GM12878 (cell line): ENCODE results near the gene CELSR1. TPM values are rescaled to one million over a fixed set of nuclear protein-coding genes. Genes with fewer than 3 reads are reported as not detected.

Experiments used
- ATAC-seq: fragments of 200-7000 bp; cut with Tn5 transposase; 3 replicates; pipeline ENCODE4 v1.9.1; 2020; ENCODE audit warnings: mild to moderate bottlenecking, moderate library complexity
- BruUV-seq: library from RNA; stranded (reverse); fragments of 400-500 nt; replicated peaks from 2 replicates; lab custom pipeline; 2021; lab: Mats Ljungman, UMichigan
- CTCF ChIA-PET: fragments of 300-600 bp; sonication (Branson Sonifier 250); formaldehyde crosslinking; extraction: SDS; loops from one replicate; lab custom pipeline; 2021; ENCODE audit warnings: inconsistent platforms; lab: Yijun Ruan, JAX
- POLR2A ChIA-PET: fragments of 350-600 bp; formaldehyde crosslinking; extraction: SDS; loops from one replicate; lab custom pipeline; 2021; ENCODE audit warnings: inconsistent platforms; lab: Charles Lee
- RAD21 ChIA-PET: fragments of 300-600 bp; sonication (Branson Sonifier 250); formaldehyde crosslinking; loops from one replicate; lab custom pipeline; 2023; ENCODE audit warnings: antibody characterized with exemption; ENCODE audit not compliant: unreplicated experiment; lab: Charles Lee
- SMC1A ChIA-PET: fragments of 300-600 bp; sonication (Branson Sonifier 250); formaldehyde crosslinking; loops from one replicate; lab custom pipeline; 2023; ENCODE audit not compliant: unreplicated experiment, uncharacterized antibody; lab: Charles Lee
- DNase-seq: peaks from one replicate; pipeline ENCODE4 v3.0.0-alpha.2; 2011; ENCODE audit warnings: low read depth, low spot score
- FAIRE-seq: peaks from 3 replicates; lab custom pipeline; 2011; peaks lifted over from hg19 to GRCh38; lab: Jason Lieb, UNC
- H2AFZ ChIP-seq: 2 replicates; pipeline ENCODE4 v1.6.0; 2011; ENCODE audit warnings: low read depth, low read length, control low read depth; ENCODE audit not compliant: control insufficient read depth
- H3K27ac ChIP-seq: 2 replicates; pipeline ENCODE4 v1.5.1; 2011; ENCODE audit warnings: control low read depth; ENCODE audit not compliant: control insufficient read depth, insufficient read depth
- H3K27me3 ChIP-seq, 2 experiments: replicated peaks in 1 of 2; 2 replicates each; pipeline versions ENCODE4 v1.6.0 to v1.6.1; 2011; ENCODE audit warnings: low read length in 1 of 2; ENCODE audit not compliant: control insufficient read depth in 2 of 2, insufficient read depth in 2 of 2
- H3K36me3 ChIP-seq, 2 experiments: 2 replicates each; pipeline ENCODE4 v1.5.1; 2011; ENCODE audit warnings: low read length in 1 of 2; ENCODE audit not compliant: control insufficient read depth in 2 of 2, insufficient read depth in 2 of 2
- H3K4me1 ChIP-seq: 2 replicates; pipeline ENCODE4 v1.6.1; 2011; ENCODE audit warnings: mild to moderate bottlenecking, low read length, moderate library complexity, mixed read lengths; ENCODE audit not compliant: control insufficient read depth, insufficient read depth
- H3K4me2 ChIP-seq: 2 replicates; pipeline ENCODE4 v1.6.0; 2011; ENCODE audit warnings: control low read depth; ENCODE audit not compliant: control insufficient read depth, insufficient read depth
- H3K4me3 ChIP-seq: fragments of 200-600 bp; sonication (generic); 2 replicates; pipeline ENCODE4 v1.5.1; 2016
- H3K79me2 ChIP-seq: 2 replicates; pipeline ENCODE4 v1.6.0; 2011; ENCODE audit warnings: low read length; ENCODE audit not compliant: control insufficient read depth, insufficient read depth
- H3K9ac ChIP-seq: 2 replicates; pipeline ENCODE4 v1.8.0; 2011; ENCODE audit warnings: low read length, control low read depth, mixed read lengths; ENCODE audit not compliant: control insufficient read depth, insufficient read depth
- H3K9me3 ChIP-seq: replicated peaks from 3 replicates; pipeline ENCODE4 v1.5.1; 2011; ENCODE audit warnings: mild to moderate bottlenecking, low read length; ENCODE audit not compliant: control insufficient read depth, insufficient read depth
- H4K20me1 ChIP-seq: 2 replicates; pipeline ENCODE4 v1.6.0; 2011; ENCODE audit not compliant: control insufficient read depth, insufficient read depth
- CBX5 ChIP-seq: sonication (generic); IDR thresholded peaks from 2 replicates; pipeline ENCODE4 v1.6.1; 2016; ENCODE audit warnings: low read depth, moderate library complexity, mild to moderate bottlenecking, inconsistent platforms
- KDM1A ChIP-seq: fragments of 200-600 bp; sonication (generic); IDR thresholded peaks from 2 replicates; pipeline ENCODE4 v1.6.1; 2016; ENCODE audit warnings: borderline replicate concordance
- KLF5 ChIP-seq: fragments of 450-650 bp; IDR thresholded peaks from 2 replicates; pipeline ENCODE4 v1.6.1; 2014; ENCODE audit warnings: mild to moderate bottlenecking; ENCODE audit not compliant: partially characterized antibody
- LARP7 ChIP-seq: fragments of 450-650 bp; IDR thresholded peaks from 2 replicates; pipeline ENCODE4 v1.6.1; 2017; ENCODE audit warnings: mild to moderate bottlenecking
- WGBS: methylation state at CpG from one replicate; pipeline ENCODE4 v1.1.6; 2016; ENCODE audit warnings: low lambda C conversion rate; ENCODE audit not compliant: insufficient replicate concordance, insufficient coverage; ENCODE audit errors: missing lambda C conversion rate; 5-methylcytosine and 5-hydroxymethylcytosine counted together
- in situ Hi-C: fragments of 300-500 bp; cut with MboI; formaldehyde crosslinking; loops from 9 replicates; pipeline ENCODE4 v1.14.3; 2018; ENCODE audit warnings: mixed read lengths
- intact Hi-C: fragments of 100-400 bp; cut with micrococcal nuclease; formaldehyde crosslinking; loops from one replicate; pipeline ENCODE4 v1.14.2; 2022; ENCODE audit not compliant: unreplicated experiment
- polyA plus RNA-seq, 11 experiments: library from polyadenylated mRNA; depleted of rRNA in 4 of 11; unstranded in 6 of 11; stranded (reverse) in 5 of 11; fragments of >200 nt; fragmentation: Nextera tagmentation in 4 of 11; fragmentation: Illumina TruSeq in 1 of 11; extraction: Ambion mirVana in 4 of 11; extraction: Trizol in 1 of 11; gene quantifications; 1 replicate in 1 of 11; 2 replicates in 10 of 11; pipeline versions ENCODE4 v1.2.1 to v1.2.3, GENCODE V29; 2011 to 2016; ENCODE audit warnings: inconsistent platforms in 2 of 11, missing spikeins in 2 of 11, low read depth in 1 of 11
- total RNA-seq, 4 experiments: library from RNA; depleted of rRNA in 3 of 4; stranded (reverse); fragments of >200 nt in 3 of 4; fragmentation: Illumina TruSeq in 1 of 4; extraction: Trizol in 1 of 4; gene quantifications; 2 replicates each; pipeline versions ENCODE4 v1.2.1 to v1.2.3, GENCODE V29; 2013 to 2021
- TF ChIP-seq, protein P1 (sequence below): fragments of 450-650 bp; IDR thresholded peaks from 2 replicates; pipeline ENCODE4 v1.6.1; 2018; ENCODE audit warnings: borderline replicate concordance, mild to moderate bottlenecking; ENCODE audit not compliant: partially characterized antibody

Gene CELSR1
- total and polyA plus RNA-seq, 10 of the 15 experiments (the other 5 are each of a cell fraction or from before 2014, with no cell fraction given): 0.05 to 1.7 (median 0.35) TPM; not detected in 2

DNA sequence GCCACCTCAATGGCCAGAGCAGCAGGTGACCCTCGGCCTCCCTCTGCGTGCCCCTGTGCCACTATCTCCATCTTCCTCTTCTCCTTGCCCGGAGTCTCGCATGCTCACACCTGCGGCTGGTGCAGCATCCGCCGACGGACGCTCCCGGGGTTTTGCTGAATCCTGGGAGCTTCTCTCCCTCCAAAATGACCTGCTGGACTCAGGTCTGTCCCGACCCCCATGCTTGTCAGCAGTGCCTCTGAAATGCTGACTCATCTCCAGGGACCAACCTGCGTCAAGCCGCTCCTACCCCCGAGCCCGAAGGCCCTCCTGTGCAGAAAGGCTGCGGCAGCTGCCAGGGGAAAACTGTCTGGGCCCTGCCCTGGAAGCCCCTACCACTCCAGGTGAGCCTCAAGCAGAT lies 58.4 kb downstream of the CELSR1 start:
- no peak for DNase-seq
- in situ Hi-C loops: no loop called here
- intact Hi-C loops: loop anchor here (5.0 kb wide), 1 partner anchor 47 kb away; no protein-coding TSS in a partner anchor
- Histone ChIP-seq H3K36me3 (no peaks in the 10 kb centered on the region), H3K4me3 (no peak overlapping the region), H3K4me2 (no peak overlapping the region), H3K27ac (no peak overlapping the region)
- POLR2A ChIA-PET: no interaction called here
- TF ChIP-seq KLF5 (no peak), KDM1A (no peak), LARP7 (no peak), CBX5 (no peak)
- TF ChIP-seq, protein P1, sequence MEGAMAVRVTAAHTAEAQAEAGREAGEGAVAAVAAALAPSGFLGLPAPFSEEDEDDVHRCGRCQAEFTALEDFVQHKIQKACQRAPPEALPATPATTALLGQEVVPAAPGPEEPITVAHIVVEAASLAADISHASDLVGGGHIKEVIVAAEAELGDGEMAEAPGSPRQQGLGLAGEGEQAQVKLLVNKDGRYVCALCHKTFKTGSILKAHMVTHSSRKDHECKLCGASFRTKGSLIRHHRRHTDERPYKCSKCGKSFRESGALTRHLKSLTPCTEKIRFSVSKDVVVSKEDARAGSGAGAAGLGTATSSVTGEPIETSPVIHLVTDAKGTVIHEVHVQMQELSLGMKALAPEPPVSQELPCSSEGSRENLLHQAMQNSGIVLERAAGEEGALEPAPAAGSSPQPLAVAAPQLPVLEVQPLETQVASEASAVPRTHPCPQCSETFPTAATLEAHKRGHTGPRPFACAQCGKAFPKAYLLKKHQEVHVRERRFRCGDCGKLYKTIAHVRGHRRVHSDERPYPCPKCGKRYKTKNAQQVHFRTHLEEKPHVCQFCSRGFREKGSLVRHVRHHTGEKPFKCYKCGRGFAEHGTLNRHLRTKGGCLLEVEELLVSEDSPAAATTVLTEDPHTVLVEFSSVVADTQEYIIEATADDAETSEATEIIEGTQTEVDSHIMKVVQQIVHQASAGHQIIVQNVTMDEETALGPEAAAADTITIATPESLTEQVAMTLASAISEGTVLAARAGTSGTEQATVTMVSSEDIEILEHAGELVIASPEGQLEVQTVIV: no peak
- TF ChIP-seq, all 136 proteins: peak for 0
- ATAC-seq: no peak
- Histone ChIP-seq H3K79me2 (no peaks in the 10 kb centered on the region), H2AFZ (no peak overlapping the region), H4K20me1 (no peaks in the 10 kb centered on the region), H3K9ac (no peak overlapping the region), H3K4me1 (0 out of 2 replicates have a peak, but pooled peaks cover 7% of the 10 kb centered on the region), H3K27me3 (no peaks in the 10 kb centered on the region; a peak in 1 of 4 replicates), H3K9me3 (no peaks in the 10 kb centered on the region; the same call in 1 of the 3 replicates)
- no TSS peak for BruUV-seq
- RAD21 ChIA-PET: no interaction called here
- no peak for FAIRE-seq
- CTCF ChIA-PET: interaction anchor here (0.6 to 1.0 kb wide), 2 partner anchors 9 to 102 kb away, joined by 3 to 4 read pairs; no protein-coding TSS in a partner anchor
- WGBS: 72% methylated on average over 14 of the region's 16 CpGs
- SMC1A ChIA-PET: no interaction called here
